Effector memory CD4-positive, alpha-beta T cell (primary cell): ENCODE data around the gene PTPN1.
"Not testable (repeated sequence)": the region's sequence is repeated elsewhere in the genome, so short reads cannot be mapped to it uniquely, and the experiment has no call there.

ENCODE experiments used
- DNase-seq, 3 donors: peaks; one replicate each; pipeline ENCODE4 v3.0.0-alpha.2; 2020
- H3K27ac ChIP-seq: 2 replicates; pipeline ENCODE4 v1.7.0; 2013; ENCODE audit warnings: mild to moderate bottlenecking, low read length, moderate library complexity; ENCODE audit not compliant: insufficient read depth, poor library complexity, severe bottlenecking
- H3K27me3 ChIP-seq: replicated peaks from 2 replicates; pipeline ENCODE4 v1.7.0; 2013; ENCODE audit warnings: mild to moderate bottlenecking, low read length; ENCODE audit not compliant: insufficient read depth, control insufficient read depth, poor library complexity, severe bottlenecking
- H3K36me3 ChIP-seq: 2 replicates; pipeline ENCODE4 v1.7.0; 2013; ENCODE audit warnings: mild to moderate bottlenecking, low read length, moderate library complexity; ENCODE audit not compliant: control insufficient read depth, insufficient read depth
- H3K4me1 ChIP-seq: 2 replicates; pipeline ENCODE4 v1.7.0; 2013; ENCODE audit warnings: low read length, mild to moderate bottlenecking; ENCODE audit not compliant: control insufficient read depth, insufficient read depth, poor library complexity, severe bottlenecking
- H3K4me3 ChIP-seq: 2 replicates; pipeline ENCODE4 v1.7.0; 2013; ENCODE audit warnings: low read length, low read depth, mild to moderate bottlenecking; ENCODE audit not compliant: insufficient read depth, poor library complexity, severe bottlenecking
- H3K9me3 ChIP-seq: 2 replicates; pipeline ENCODE4 v1.7.0; 2013; ENCODE audit warnings: mild to moderate bottlenecking, low read length, moderate library complexity; ENCODE audit not compliant: control insufficient read depth

Gene PTPN1

DNA sequence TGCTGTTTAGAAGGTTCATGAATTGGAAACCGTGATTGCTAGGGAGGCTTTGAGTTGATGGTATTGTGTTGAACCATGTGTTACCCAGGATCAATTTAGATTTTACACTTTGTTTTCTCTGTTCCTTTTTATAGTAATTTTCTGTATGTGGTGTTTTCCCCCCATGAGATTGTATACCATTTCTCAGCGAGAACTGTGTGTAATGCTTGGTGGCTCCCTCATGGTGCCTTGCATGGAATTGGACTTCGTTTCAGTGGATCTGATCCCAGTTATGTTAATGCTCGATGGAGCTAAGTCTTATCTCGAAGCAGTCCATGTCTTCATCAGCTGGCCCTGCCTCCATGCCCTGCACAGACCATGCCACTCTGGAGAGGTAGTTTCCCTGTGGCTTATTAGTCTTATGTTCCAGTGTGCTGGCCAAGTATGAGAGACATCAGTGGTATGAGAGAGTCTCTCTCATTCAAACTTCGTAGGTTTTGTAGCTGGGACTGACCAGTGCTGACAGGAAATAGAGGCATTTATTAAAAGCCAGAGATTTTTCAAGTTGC, 18.7 kb downstream of the PTPN1 start:
- Histone ChIP-seq H3K4me1 (peaks cover 15% of the 10 kb centered on the region), H3K9me3 (no peaks in the 10 kb centered on the region), H3K27ac (no peak overlapping the region), H3K4me3 (no peak overlapping the region), H3K27me3 (no peaks in the 10 kb centered on the region), H3K36me3 (no peaks in the 10 kb centered on the region)
- DNase-seq, result no peak

DNA sequence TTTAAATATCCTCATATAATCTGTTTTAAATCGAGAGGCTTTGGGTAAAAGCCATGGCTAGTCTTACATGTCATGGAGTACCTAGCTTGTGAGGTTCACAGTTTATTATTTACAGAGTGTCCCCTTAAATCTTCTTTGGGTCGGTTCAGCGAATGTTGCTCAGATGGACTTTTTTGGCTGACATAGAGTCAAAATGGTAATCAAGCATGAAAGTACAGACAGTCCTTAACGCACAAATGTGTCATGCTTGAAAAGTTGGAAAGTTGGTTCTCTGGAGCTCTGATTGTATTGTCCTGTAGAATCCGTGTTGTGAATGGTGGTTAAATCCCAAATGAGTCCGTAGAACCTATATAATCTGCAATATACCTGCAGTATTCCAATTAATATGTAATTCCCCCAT, 22.0 kb downstream of the PTPN1 start:
- Histone ChIP-seq H3K4me3 (no peak overlapping the region), H3K27ac (no peak overlapping the region), H3K36me3 (no peaks in the 10 kb centered on the region), H3K4me1 (peaks cover 18% of the 10 kb centered on the region), H3K27me3 (no peaks in the 10 kb centered on the region), H3K9me3 (no peaks in the 10 kb centered on the region)
- no peak for DNase-seq

DNA sequence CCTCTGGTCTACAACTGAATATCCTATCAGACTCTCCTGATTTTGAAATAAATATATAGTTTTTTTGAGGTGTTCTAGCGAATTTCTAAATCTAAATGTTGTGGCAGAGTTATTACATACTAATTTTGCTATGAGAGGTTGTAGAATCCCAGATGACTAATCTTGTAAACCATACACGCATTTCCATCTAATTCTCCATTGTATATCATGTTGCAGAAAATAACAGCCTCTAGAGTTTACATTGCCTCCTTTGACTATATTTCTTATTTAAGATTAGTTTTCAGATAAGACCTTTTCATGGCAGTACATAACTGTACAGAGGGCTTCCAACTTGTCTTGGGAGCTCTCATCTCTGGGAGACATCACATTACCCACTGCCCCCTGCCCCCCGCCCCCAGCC, 22.9 kb downstream of the PTPN1 start:
- H3K4me3 ChIP-seq, result no peak overlapping the region
- no peaks in the 10 kb centered on the region for H3K36me3 ChIP-seq
- DNase-seq, result no peak
- H3K27ac ChIP-seq, result no peak overlapping the region
- H3K4me1 ChIP-seq, result peaks cover 25% of the 10 kb centered on the region
- H3K27me3 ChIP-seq, result no peaks in the 10 kb centered on the region
- no peaks in the 10 kb centered on the region for H3K9me3 ChIP-seq

DNA sequence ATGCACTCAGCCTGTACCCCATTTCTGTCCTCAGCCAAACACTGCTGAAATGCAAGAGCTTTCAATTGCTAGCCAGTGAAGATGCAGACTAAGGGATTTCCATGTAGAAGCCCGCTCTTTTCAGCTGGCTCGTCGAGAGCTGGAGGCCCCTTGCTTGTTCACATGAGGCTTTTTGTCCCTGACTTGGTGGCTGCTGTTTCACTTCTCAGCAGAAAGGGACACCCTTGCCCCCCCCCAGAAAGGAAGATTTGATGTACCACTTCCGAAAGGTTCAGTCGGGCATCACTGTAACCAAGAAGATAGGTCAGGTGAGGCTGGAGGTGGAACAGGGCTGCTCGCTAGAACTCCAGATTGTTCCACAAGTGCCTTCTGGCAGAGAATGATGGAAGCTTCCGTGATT, 23.3 kb downstream of the PTPN1 start:
- no peaks in the 10 kb centered on the region for H3K9me3 ChIP-seq
- no peak overlapping the region for H3K27ac ChIP-seq
- no peak overlapping the region for H3K4me3 ChIP-seq
- H3K36me3 ChIP-seq, result no peaks in the 10 kb centered on the region
- peaks cover 27% of the 10 kb centered on the region for H3K4me1 ChIP-seq
- no peaks in the 10 kb centered on the region for H3K27me3 ChIP-seq
- DNase-seq, result no peak

DNA sequence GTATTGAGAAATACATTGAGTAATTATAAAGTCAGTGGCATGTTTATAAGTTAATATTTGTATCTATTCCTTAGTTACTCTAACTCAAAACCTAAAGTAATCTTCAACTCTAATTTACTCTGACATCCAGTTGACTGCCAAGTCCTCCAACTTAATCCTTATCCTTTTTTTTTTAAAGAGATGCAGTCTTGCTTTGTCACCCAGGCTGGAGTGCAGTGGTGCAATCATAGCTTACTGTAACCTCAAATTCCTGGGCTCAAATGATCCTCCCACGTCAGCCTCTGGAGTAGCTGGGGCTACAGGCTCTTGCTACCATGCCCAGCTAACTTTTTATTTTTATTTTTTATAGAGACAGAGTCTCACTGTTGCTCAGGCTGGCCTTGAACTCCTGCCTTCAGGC, 24.4 kb downstream of the PTPN1 start:
- peaks cover 17% of the 10 kb centered on the region for H3K4me1 ChIP-seq
- H3K9me3 ChIP-seq, result no peaks in the 10 kb centered on the region
- no peak overlapping the region for H3K27ac ChIP-seq
- no peaks in the 10 kb centered on the region for H3K27me3 ChIP-seq
- no peaks in the 10 kb centered on the region for H3K36me3 ChIP-seq
- H3K4me3 ChIP-seq, result no peak overlapping the region
- DNase-seq, result no peak

DNA sequence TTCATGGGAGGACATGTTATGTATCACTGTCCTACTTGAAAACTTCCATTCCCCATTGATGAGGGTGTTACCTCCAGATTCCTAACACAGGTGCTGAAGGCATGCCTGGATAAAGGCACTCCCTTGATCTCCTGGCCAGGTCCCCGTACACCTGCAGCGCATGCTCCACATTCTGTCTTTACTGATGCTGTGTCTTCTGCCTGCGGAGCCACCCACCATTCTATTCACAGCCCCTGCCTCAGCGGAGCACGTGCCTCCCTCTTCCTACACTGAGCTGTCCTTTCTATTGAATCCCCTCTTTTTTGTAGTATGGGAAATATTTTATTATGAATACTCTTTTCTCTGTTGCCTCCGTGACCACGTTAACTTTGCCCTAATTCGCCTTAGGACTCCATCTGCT, 25.0 kb downstream of the PTPN1 start:
- Histone ChIP-seq H3K27me3 (no peaks in the 10 kb centered on the region), H3K36me3 (no peaks in the 10 kb centered on the region), H3K27ac (no peak overlapping the region), H3K4me3 (no peak overlapping the region), H3K4me1 (peaks cover 17% of the 10 kb centered on the region), H3K9me3 (no peaks in the 10 kb centered on the region)
- no peak for DNase-seq

DNA sequence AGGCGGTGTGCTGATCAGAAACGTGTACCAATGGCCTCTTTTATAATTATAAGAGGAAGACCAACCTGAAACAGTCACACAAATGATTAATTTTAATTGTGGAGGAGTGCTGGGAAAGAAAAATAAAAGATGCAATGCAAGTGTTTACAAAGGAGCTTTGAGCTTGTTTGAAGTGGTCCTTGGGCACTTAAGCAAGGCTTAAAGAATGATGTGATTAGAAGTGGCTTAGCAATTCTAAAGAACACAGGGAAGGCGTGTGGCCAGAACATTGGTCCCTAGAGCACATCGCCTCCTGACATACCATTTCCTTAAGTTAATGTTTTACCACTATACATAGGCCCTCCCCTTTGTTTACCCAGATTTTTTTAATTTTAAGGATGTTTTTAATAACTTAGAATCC, 26.1 kb downstream of the PTPN1 start:
- Histone ChIP-seq H3K4me3 (no peak overlapping the region), H3K4me1 (peaks cover 24% of the 10 kb centered on the region), H3K9me3 (no peaks in the 10 kb centered on the region), H3K27ac (no peak overlapping the region), H3K27me3 (no peaks in the 10 kb centered on the region), H3K36me3 (no peaks in the 10 kb centered on the region)
- DNase-seq, result no peak

DNA sequence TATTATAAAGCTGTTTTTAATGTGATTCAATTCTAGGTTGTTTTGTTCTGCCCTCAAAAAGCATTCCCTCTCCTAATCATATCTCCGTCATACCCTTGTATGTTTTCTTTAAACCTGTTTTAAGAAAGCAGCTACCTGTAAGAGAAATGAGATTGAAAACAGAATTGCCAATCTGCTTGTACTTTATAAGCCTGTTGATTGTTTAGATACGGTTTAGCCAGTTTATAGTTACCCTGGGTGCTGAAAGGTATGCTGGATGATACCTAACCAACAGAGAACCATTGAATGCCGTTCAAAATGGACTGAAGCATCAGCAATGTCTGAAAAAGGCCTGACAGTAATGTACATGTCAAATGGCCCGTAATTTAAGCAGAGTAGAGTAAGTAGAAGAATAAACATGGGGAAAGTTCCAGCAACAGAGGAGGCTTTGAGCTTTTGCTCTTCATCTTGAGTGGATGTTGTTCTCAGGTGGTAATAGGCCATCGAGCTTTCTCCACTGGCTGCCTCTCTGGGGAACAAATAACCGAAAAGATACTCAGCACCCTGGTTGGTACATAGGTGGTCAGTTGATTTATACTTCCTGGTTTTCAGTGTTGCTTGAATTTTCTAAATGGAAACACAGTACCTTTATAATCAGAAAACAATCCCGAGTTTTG, 27.5 kb downstream of the PTPN1 start:
- no peaks in the 10 kb centered on the region for H3K9me3 ChIP-seq
- H3K27me3 ChIP-seq, result no peaks in the 10 kb centered on the region
- H3K4me3 ChIP-seq, result no peak overlapping the region
- DNase-seq, result no peak
- H3K27ac ChIP-seq, result no peak overlapping the region
- peaks cover 31% of the 10 kb centered on the region for H3K4me1 ChIP-seq
- H3K36me3 ChIP-seq, result no peaks in the 10 kb centered on the region

DNA sequence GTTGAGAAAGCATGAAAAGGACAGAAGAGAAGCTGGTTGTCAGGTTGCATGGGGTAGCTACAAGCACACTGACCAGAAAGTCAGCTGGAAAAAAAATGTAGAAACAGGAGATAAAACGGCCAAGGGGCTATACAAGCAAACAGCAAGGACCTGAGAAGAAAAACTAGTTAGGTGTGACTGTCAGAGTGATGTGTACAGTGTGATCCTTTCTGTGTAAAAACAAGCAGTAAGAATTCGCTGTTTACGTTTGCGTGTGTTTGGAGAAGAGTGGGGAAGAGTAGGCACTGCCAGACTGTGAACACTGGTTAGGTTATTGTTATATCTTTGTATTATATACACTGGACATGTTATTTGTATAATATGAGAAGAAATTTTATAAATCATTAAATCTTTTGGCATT, 28.1 kb downstream of the PTPN1 start:
- H3K36me3 ChIP-seq, result no peaks in the 10 kb centered on the region
- no peak overlapping the region for H3K27ac ChIP-seq
- peaks cover 31% of the 10 kb centered on the region for H3K4me1 ChIP-seq
- no peak overlapping the region for H3K4me3 ChIP-seq
- no peaks in the 10 kb centered on the region for H3K9me3 ChIP-seq
- no peak for DNase-seq
- H3K27me3 ChIP-seq, result no peaks in the 10 kb centered on the region

DNA sequence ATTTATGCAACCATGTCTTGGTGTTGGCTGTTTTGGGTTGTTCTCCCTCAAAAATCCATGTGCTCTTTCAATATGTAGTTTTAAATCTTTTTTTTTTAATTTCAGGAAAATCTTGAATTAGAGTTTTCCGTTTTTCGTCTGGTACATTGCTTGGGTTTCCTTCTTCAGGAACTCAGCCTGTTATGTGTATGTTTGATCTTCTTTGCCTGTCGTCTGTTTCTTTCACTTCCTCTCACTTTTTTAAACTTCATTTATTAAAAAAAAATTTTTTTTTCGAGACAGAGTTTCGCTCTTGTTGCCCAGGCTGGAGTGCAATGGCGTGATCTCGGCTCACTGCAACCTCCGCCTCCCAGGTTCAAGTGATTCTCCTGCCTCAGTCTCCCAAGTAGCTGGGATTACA, 29.6 kb downstream of the PTPN1 start:
- not testable (repeated sequence) for H3K36me3 ChIP-seq, H3K27me3 ChIP-seq, H3K9me3 ChIP-seq, H3K4me3 ChIP-seq, DNase-seq, H3K27ac ChIP-seq
- peaks cover 39% of the 10 kb centered on the region for H3K4me1 ChIP-seq
